ENCODE data around the gene MBD3L1.

DNA sequence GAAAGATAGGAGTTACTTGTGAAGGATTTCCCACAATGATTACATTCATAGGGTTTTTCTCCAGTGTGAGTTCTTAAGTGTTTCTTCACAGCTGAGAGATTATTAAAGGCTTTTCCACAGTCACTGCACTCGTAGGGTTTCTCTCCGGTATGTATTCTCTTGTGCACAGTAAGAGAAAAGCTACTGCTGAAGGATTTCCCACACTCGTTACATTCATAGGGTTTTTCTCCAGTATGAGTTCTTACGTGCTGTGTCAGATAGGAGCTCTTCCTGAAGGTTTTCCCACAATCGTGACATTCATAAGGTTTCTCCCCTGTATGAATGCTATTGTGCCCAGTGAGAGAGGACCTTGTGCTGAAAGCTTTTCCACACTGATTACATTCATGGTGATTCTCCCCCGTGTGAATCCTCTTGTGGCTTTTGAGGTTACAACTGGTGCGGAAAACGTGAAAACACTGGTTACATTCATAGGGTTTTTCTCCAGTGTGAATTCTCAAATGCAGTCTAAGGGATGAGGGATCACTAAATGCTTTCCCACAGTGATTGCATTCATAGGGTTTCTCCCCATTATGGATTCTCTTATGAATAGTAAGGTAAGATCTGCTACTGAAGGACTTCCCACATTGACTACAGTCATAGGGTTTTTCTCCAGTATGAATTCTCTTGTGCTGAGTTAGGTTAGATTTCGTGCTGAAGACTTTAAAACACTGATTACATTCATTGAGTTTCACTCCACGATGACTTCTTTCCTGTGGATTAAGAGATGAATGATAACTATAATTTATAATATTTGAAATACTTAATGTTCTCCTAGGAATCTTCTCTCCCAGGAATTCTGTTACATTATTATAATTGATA is 20.6 kb upstream of the MBD3L1 start:
- TF ChIP-seq, protein P1, sequence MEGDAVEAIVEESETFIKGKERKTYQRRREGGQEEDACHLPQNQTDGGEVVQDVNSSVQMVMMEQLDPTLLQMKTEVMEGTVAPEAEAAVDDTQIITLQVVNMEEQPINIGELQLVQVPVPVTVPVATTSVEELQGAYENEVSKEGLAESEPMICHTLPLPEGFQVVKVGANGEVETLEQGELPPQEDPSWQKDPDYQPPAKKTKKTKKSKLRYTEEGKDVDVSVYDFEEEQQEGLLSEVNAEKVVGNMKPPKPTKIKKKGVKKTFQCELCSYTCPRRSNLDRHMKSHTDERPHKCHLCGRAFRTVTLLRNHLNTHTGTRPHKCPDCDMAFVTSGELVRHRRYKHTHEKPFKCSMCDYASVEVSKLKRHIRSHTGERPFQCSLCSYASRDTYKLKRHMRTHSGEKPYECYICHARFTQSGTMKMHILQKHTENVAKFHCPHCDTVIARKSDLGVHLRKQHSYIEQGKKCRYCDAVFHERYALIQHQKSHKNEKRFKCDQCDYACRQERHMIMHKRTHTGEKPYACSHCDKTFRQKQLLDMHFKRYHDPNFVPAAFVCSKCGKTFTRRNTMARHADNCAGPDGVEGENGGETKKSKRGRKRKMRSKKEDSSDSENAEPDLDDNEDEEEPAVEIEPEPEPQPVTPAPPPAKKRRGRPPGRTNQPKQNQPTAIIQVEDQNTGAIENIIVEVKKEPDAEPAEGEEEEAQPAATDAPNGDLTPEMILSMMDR (IDR thresholded peaks at IDR 0.05; ENCODE audit: low read depth, low read length): no peak
- TF ChIP-seq, protein P2, sequence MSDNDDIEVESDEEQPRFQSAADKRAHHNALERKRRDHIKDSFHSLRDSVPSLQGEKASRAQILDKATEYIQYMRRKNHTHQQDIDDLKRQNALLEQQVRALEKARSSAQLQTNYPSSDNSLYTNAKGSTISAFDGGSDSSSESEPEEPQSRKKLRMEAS (IDR thresholded peaks at IDR 0.05; ENCODE audit: low read depth, low read length): no peak
- no peak for TF ChIP-seq POLR2A (IDR thresholded peaks at IDR 0.05; ENCODE audit: extremely low read depth, insufficient read length)

All from NB4 (cell line).